Loucy (cell line): ENCODE measurements around the gene STXBP6.

Source experiments
- H2AFZ ChIP-seq: fragments of 200-600 bp; sonication (generic); 2 replicates; pipeline ENCODE4 v1.6.0; 2016; ENCODE audit warnings: antibody characterized with exemption, mild to moderate bottlenecking, low read length, moderate library complexity
- H3F3A ChIP-seq: fragments of 200-600 bp; 2 replicates; pipeline ENCODE4 v1.6.0; 2016; ENCODE audit warnings: antibody characterized with exemption, low read depth, mild to moderate bottlenecking
- H3K27me3 ChIP-seq: fragments of 200-600 bp; sonication (generic); 2 replicates; pipeline ENCODE4 v1.6.1; 2014; ENCODE audit warnings: low read length, mild to moderate bottlenecking; ENCODE audit not compliant: insufficient read depth, poor library complexity, severe bottlenecking
- H3K36me3 ChIP-seq: fragments of 200-600 bp; sonication (generic); 2 replicates; pipeline ENCODE4 v1.6.1; 2016; ENCODE audit warnings: low read length; ENCODE audit not compliant: insufficient read depth
- H3K4me1 ChIP-seq: fragments of 200-600 bp; sonication (generic); 2 replicates; pipeline ENCODE4 v1.5.1; 2014; ENCODE audit warnings: low read length, mild to moderate bottlenecking; ENCODE audit not compliant: insufficient read depth, poor library complexity, severe bottlenecking
- H3K4me2 ChIP-seq: fragments of 200-600 bp; sonication (generic); 2 replicates; pipeline ENCODE4 v1.6.0; 2014; ENCODE audit warnings: antibody characterized with exemption, low read length, low read depth, mild to moderate bottlenecking; ENCODE audit not compliant: poor library complexity, severe bottlenecking
- H3K4me3 ChIP-seq: fragments of 200-600 bp; sonication (generic); 2 replicates; pipeline ENCODE4 v1.5.1; 2014; ENCODE audit warnings: low read length, mild to moderate bottlenecking, mixed read lengths; ENCODE audit not compliant: poor library complexity, severe bottlenecking
- H3K79me2 ChIP-seq: fragments of 200-600 bp; sonication (generic); 2 replicates; pipeline ENCODE4 v1.6.1; 2014; ENCODE audit warnings: low read length; ENCODE audit not compliant: insufficient read depth
- H3K9ac ChIP-seq: fragments of 200-600 bp; sonication (generic); 2 replicates; pipeline ENCODE4 v1.6.0; 2014; ENCODE audit warnings: mild to moderate bottlenecking, low read depth, low read length, moderate library complexity; ENCODE audit not compliant: poor library complexity, severe bottlenecking
- H3K9me2 ChIP-seq: fragments of 200-600 bp; sonication (generic); replicated peaks from 2 replicates; pipeline ENCODE4 v1.6.1; 2016; ENCODE audit warnings: low read depth, low read length, mixed read lengths
- H3K9me3 ChIP-seq: fragments of 200-600 bp; sonication (generic); 2 replicates; pipeline ENCODE4 v1.6.1; 2014; ENCODE audit warnings: mild to moderate bottlenecking, antibody characterized with exemption, low read length, low read depth; ENCODE audit not compliant: insufficient read depth
- H4K20me1 ChIP-seq: fragments of 200-600 bp; sonication (generic); 2 replicates; pipeline ENCODE4 v1.6.0; 2014; ENCODE audit warnings: antibody characterized with exemption, low read length, mild to moderate bottlenecking; ENCODE audit not compliant: insufficient read depth, poor library complexity, severe bottlenecking
- CTCF ChIP-seq: fragments of 200-600 bp; sonication (generic); conservative IDR thresholded peaks from 2 replicates; pipeline ENCODE4 v1.5.1; 2014; ENCODE audit warnings: mild to moderate bottlenecking, antibody characterized with exemption, low read length
- EZH2phosphoT487 ChIP-seq: fragments of 200-600 bp; IDR thresholded peaks from 2 replicates; pipeline ENCODE4 v1.6.1; 2018; ENCODE audit warnings: antibody characterized with exemption, mild to moderate bottlenecking, moderate library complexity, borderline replicate concordance

The STXBP6 gene

GRCh38 chr14:25090256-25090655 lies 40.3 kb upstream of the STXBP6 start:
- Histone ChIP-seq H3K36me3 (no peaks in the 10 kb centered on the region), H3K4me3 (no peak overlapping the region), H3K9ac (no peak overlapping the region), H3K27me3 (no peaks in the 10 kb centered on the region), H2AFZ (no peak overlapping the region), H3K9me2 (no peaks in the 10 kb centered on the region), H3K4me2 (no peak overlapping the region), H4K20me1 (no peaks in the 10 kb centered on the region), H3F3A (0 out of 2 replicates have a peak, but pooled peaks cover 2% of the 10 kb centered on the region), H3K79me2 (no peaks in the 10 kb centered on the region), H3K4me1 (peaks cover 49% of the 10 kb centered on the region), H3K9me3 (no peaks in the 10 kb centered on the region)
- no peak for TF ChIP-seq CTCF
- TF ChIP-seq EZH2phosphoT487 = no peak

- no peak overlapping the region for H3K9ac ChIP-seq
- no peaks in the 10 kb centered on the region for H4K20me1 ChIP-seq
- no peaks in the 10 kb centered on the region for H3K36me3 ChIP-seq
- peak overlapping the region; percentile 47 for H2AFZ ChIP-seq
- no peaks in the 10 kb centered on the region for H3K9me2 ChIP-seq
- no peaks in the 10 kb centered on the region for H3F3A ChIP-seq
- H3K4me1 ChIP-seq = peaks cover 41% of the 10 kb centered on the region
- H3K79me2 ChIP-seq = no peaks in the 10 kb centered on the region
- no peaks in the 10 kb centered on the region for H3K9me3 ChIP-seq
- no peak overlapping the region for H3K4me3 ChIP-seq
- TF ChIP-seq CTCF = no peak
- TF ChIP-seq EZH2phosphoT487 = no peak
- no peak overlapping the region for H3K4me2 ChIP-seq
- H3K27me3 ChIP-seq = no peaks in the 10 kb centered on the region
Measured at GRCh38 chr14:25089496-25089895, 39.5 kb upstream of the STXBP6 start.

DNA sequence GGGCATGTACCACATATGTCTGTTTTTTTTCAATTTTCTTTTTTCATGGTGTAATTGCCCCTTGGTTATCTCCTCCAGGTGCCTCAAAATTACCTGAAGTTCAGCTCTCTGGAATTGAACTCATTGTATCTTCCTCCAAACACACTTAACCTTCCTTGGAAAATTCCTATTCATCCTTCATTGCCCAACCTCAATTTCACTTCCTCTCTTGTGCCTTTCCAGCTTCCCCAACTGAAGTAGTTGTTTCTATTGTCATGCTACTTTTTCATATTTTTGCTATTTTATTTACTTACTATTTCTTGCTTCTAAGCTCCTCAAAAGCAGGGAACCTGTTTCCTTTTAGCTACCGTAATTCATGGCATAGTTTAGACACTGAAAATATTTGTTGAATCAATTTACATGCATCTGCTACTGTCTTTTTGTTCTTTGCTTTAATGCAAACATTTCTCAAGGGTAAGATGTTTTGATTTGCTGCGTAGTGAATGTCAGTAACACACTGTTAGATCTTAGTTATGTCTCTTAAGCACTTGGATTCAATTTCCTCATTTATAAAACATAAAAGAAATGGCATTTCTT lies 37.0 kb upstream of the STXBP6 start:
- no peaks in the 10 kb centered on the region for H3K36me3 ChIP-seq
- H3F3A ChIP-seq = no peaks in the 10 kb centered on the region
- no peaks in the 10 kb centered on the region for H3K79me2 ChIP-seq
- no peak overlapping the region for H3K4me2 ChIP-seq
- TF ChIP-seq CTCF (no peak), EZH2phosphoT487 (no peak)
- no peak overlapping the region for H3K4me3 ChIP-seq
- peak overlapping the region; percentile 48; the same call in 1 of the 2 replicates for H2AFZ ChIP-seq
- H3K9me2 ChIP-seq = no peaks in the 10 kb centered on the region
- no peak overlapping the region for H3K9ac ChIP-seq
- no peaks in the 10 kb centered on the region for H4K20me1 ChIP-seq
- peaks cover 25% of the 10 kb centered on the region for H3K4me1 ChIP-seq
- no peaks in the 10 kb centered on the region for H3K9me3 ChIP-seq
- H3K27me3 ChIP-seq = no peaks in the 10 kb centered on the region
